ENCODE data around the gene MAP3K14.

MAP3K14 gene

GRCh38 chr17:45334701-45335677 lies 18.2 kb upstream of the MAP3K14 start:
- Histone ChIP-seq H3K36me3 (replicated peaks; ENCODE audit: low read depth, low read length) (no peaks in the 10 kb centered on the region), H3K27ac (ENCODE audit: low read length) (no peak overlapping the region), H3K27me3 (ENCODE audit: low read depth, low read length) (no peaks in the 10 kb centered on the region), H3K4me1 (ENCODE audit: low read length) (peaks cover 39% of the 10 kb centered on the region), H2AFZ (ENCODE audit: low read depth, low read length) (no peak overlapping the region), H3K4me2 (ENCODE audit: low read length) (peak overlapping the region; percentile 71), H4K20me1 (ENCODE audit: insufficient read depth, low read length) (no peaks in the 10 kb centered on the region), H3K9me3 (ENCODE audit: insufficient read depth, low read length) (no peaks in the 10 kb centered on the region), H3K4me3 (ENCODE audit: low read length) (no peak overlapping the region), H3K9ac (ENCODE audit: low read length) (no peak overlapping the region), H3K79me2 (ENCODE audit: low read length) (no peaks in the 10 kb centered on the region)
- TF ChIP-seq EZH2phosphoT487 (IDR thresholded peaks at IDR 0.05; ENCODE audit: low read depth) (no peak), CTCF (IDR thresholded peaks at IDR 0.05; ENCODE audit: low read depth, low read length) (no peak)

- Histone ChIP-seq H3K4me3 (ENCODE audit: low read length) (no peak overlapping the region), H3K9me3 (ENCODE audit: insufficient read depth, low read length) (no peaks in the 10 kb centered on the region), H3K9ac (ENCODE audit: low read length) (no peak overlapping the region), H3K4me2 (ENCODE audit: low read length) (peak overlapping the region; percentile 71), H3K36me3 (replicated peaks; ENCODE audit: low read depth, low read length) (no peaks in the 10 kb centered on the region), H3K27ac (ENCODE audit: low read length) (no peak overlapping the region), H4K20me1 (ENCODE audit: insufficient read depth, low read length) (no peaks in the 10 kb centered on the region), H3K27me3 (ENCODE audit: low read depth, low read length) (no peaks in the 10 kb centered on the region), H2AFZ (ENCODE audit: low read depth, low read length) (no peak overlapping the region), H3K4me1 (ENCODE audit: low read length) (peaks cover 42% of the 10 kb centered on the region), H3K79me2 (ENCODE audit: low read length) (no peaks in the 10 kb centered on the region)
- TF ChIP-seq EZH2phosphoT487 (IDR thresholded peaks at IDR 0.05; ENCODE audit: low read depth): no peak
- no peak for TF ChIP-seq CTCF (IDR thresholded peaks at IDR 0.05; ENCODE audit: low read depth, low read length)
These were observed 17.4 kb upstream of the MAP3K14 start for GRCh38 chr17:45334231-45334630.

- peak overlapping the region; percentile 71 for H3K4me2 ChIP-seq (ENCODE audit: low read length)
- H2AFZ ChIP-seq (ENCODE audit: low read depth, low read length): no peak overlapping the region
These were observed 16.9 kb upstream of the MAP3K14 start for GRCh38 chr17:45333702-45334092.

More at GRCh38 chr17:45333702-45334092, 16.9 kb upstream of the MAP3K14 start:
- H3K9ac ChIP-seq (ENCODE audit: low read length): peak overlapping the region; percentile 34; the same call in 1 of the 2 replicates
- TF ChIP-seq CTCF (IDR thresholded peaks at IDR 0.05; ENCODE audit: low read depth, low read length): no peak
- TF ChIP-seq EZH2phosphoT487 (IDR thresholded peaks at IDR 0.05; ENCODE audit: low read depth): no peak
- no peaks in the 10 kb centered on the region for H3K36me3 ChIP-seq (replicated peaks; ENCODE audit: low read depth, low read length)
- H3K4me3 ChIP-seq (ENCODE audit: low read length): no peak overlapping the region; the same call in 1 of the 2 replicates
- H3K4me1 ChIP-seq (ENCODE audit: low read length): peaks cover 45% of the 10 kb centered on the region
- no peaks in the 10 kb centered on the region for H3K79me2 ChIP-seq (ENCODE audit: low read length)
- no peaks in the 10 kb centered on the region for H4K20me1 ChIP-seq (ENCODE audit: insufficient read depth, low read length)
- no peaks in the 10 kb centered on the region for H3K27me3 ChIP-seq (ENCODE audit: low read depth, low read length)
- no peaks in the 10 kb centered on the region for H3K9me3 ChIP-seq (ENCODE audit: insufficient read depth, low read length)
- H3K27ac ChIP-seq (ENCODE audit: low read length): peak overlapping the region; percentile 34; the same call in 1 of the 2 replicates
